Nephron (organoid): Measurements from ENCODE around the gene RNF224.
A peak's percentile ranks its signal among the peaks of the same experiment; 100 is the strongest.

Experiments
- H3K27ac Mint-ChIP-seq, 3 experiments: 2 replicates each; pipeline ENCODE4 v1.8.0; 2020; ENCODE audit warnings: mixed read lengths in 3 of 3, mild to moderate bottlenecking in 2 of 3, moderate library complexity in 1 of 3
- H3K27me3 Mint-ChIP-seq: 2 replicates; pipeline ENCODE4 v1.8.0; 2021; ENCODE audit warnings: low read depth, mild to moderate bottlenecking, moderate library complexity, mixed read lengths
- H3K36me3 Mint-ChIP-seq: 2 replicates; pipeline ENCODE4 v1.8.0; 2020; ENCODE audit warnings: low read depth, mixed read lengths
- H3K4me1 Mint-ChIP-seq: 2 replicates; pipeline ENCODE4 v1.8.0; 2020; ENCODE audit warnings: mixed read lengths
- H3K4me3 Mint-ChIP-seq, 3 experiments: 2 replicates each; pipeline ENCODE4 v1.8.0; 2020; ENCODE audit warnings: mild to moderate bottlenecking in 3 of 3, mixed read lengths in 3 of 3, moderate library complexity in 2 of 3
- H3K9me3 Mint-ChIP-seq: 2 replicates; pipeline ENCODE4 v1.8.0; 2020; ENCODE audit warnings: mixed read lengths
- TF ChIP-seq, protein P1 (sequence below), 3 experiments: fragments of 200-600 bp; sonication (generic); IDR thresholded peaks; one replicate each; pipeline ENCODE4 v1.5.0; 2021; ENCODE audit warnings: antibody characterized with exemption in 3 of 3; ENCODE audit not compliant: unreplicated experiment in 3 of 3

RNF224 gene

GRCh38 chr9:137227054-137227852, at the start of gene RNF224:
Gene RNF224 (plus strand): TSS chr9:137227502. CDS start chr9:137228336, 834 bp downstream.
- TF ChIP-seq, protein P1, sequence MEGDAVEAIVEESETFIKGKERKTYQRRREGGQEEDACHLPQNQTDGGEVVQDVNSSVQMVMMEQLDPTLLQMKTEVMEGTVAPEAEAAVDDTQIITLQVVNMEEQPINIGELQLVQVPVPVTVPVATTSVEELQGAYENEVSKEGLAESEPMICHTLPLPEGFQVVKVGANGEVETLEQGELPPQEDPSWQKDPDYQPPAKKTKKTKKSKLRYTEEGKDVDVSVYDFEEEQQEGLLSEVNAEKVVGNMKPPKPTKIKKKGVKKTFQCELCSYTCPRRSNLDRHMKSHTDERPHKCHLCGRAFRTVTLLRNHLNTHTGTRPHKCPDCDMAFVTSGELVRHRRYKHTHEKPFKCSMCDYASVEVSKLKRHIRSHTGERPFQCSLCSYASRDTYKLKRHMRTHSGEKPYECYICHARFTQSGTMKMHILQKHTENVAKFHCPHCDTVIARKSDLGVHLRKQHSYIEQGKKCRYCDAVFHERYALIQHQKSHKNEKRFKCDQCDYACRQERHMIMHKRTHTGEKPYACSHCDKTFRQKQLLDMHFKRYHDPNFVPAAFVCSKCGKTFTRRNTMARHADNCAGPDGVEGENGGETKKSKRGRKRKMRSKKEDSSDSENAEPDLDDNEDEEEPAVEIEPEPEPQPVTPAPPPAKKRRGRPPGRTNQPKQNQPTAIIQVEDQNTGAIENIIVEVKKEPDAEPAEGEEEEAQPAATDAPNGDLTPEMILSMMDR (IDR thresholded peaks at IDR 0.05; ENCODE audit: unreplicated experiment in 3 of 3), result peak; percentile 85 to 89 (median 85)
- H3K9me3 Mint-ChIP-seq, result no peaks in the 10 kb centered on the region
- H3K27ac Mint-ChIP-seq, result peak within 1 kb of the TSS; percentile 41 to 65 (median 46)
- peaks cover 4% of the 10 kb centered on the region for H3K27me3 Mint-ChIP-seq
- H3K36me3 Mint-ChIP-seq, result no peaks in the 10 kb centered on the region
- peaks cover 5% of the 10 kb centered on the region for H3K4me1 Mint-ChIP-seq
- H3K4me3 Mint-ChIP-seq, result peak within 1 kb of the TSS; percentile 24 to 59 (median 44)

- Mint-ChIP-seq H3K36me3 (peaks cover 18% of the 10 kb centered on the region), H3K4me3 (no peak overlapping the region), H3K27me3 (peaks cover 15% of the 10 kb centered on the region), H3K4me1 (no peaks in the 10 kb centered on the region), H3K9me3 (no peaks in the 10 kb centered on the region), H3K27ac (no peak overlapping the region)
- TF ChIP-seq, protein P1 (IDR thresholded peaks at IDR 0.05; ENCODE audit: unreplicated experiment in 3 of 3), result no peak
These were observed 48.9 kb upstream of the RNF224 start for GRCh38 chr9:137178201-137178938.

DNA sequence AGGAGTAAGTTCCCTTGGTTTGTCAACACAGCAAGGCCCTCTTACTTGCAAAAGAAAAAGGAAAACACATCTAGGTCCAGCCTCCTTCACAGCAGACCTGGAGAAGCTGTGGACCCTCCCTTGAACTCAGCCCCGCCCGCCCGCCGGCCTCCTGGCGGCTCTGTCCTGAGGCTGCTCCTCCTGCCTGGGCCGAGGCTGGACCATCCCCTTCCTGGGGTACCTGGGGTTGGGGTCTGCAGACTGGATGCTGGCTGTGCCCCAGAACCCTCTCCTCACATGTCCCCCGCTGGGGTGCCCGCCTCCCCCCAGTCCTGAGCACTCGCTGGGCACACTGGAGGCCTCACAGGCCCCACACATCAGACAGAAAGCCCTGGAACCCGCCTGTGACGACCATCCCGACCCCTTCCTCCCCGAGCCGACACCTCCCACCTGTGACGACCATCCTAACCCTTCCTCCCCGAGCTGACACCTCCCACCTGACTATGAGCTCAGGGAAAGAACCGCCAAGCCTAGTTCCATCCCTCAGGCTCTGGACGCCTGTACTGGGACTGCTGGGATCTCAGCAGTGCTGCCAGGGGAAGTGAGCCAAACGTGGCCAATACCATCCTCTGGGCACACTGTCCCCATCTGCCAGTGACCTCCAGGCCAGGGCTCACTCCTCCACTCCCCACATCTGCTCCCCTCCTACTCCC, 48.2 kb upstream of the RNF224 start:
- Mint-ChIP-seq H3K9me3 (no peaks in the 10 kb centered on the region), H3K27me3 (peaks cover 11% of the 10 kb centered on the region), H3K4me1 (no peaks in the 10 kb centered on the region), H3K4me3 (no peak overlapping the region), H3K27ac (no peak overlapping the region), H3K36me3 (peaks cover 19% of the 10 kb centered on the region)
- TF ChIP-seq, protein P1 (IDR thresholded peaks at IDR 0.05; ENCODE audit: unreplicated experiment in 3 of 3), result no peak

- Mint-ChIP-seq H3K27ac (no peak overlapping the region), H3K4me3 (no peak overlapping the region), H3K27me3 (peaks cover 11% of the 10 kb centered on the region), H3K9me3 (no peaks in the 10 kb centered on the region), H3K36me3 (peaks cover 24% of the 10 kb centered on the region), H3K4me1 (no peaks in the 10 kb centered on the region)
- TF ChIP-seq, protein P1 (IDR thresholded peaks at IDR 0.05; ENCODE audit: unreplicated experiment in 3 of 3), result no peak
These were observed 47.5 kb upstream of the RNF224 start for GRCh38 chr9:137179761-137180160.

- no peak overlapping the region for H3K4me3 Mint-ChIP-seq
- H3K9me3 Mint-ChIP-seq, result no peaks in the 10 kb centered on the region
- H3K4me1 Mint-ChIP-seq, result no peaks in the 10 kb centered on the region
- H3K27me3 Mint-ChIP-seq, result peaks cover 7% of the 10 kb centered on the region
- TF ChIP-seq, protein P1 (IDR thresholded peaks at IDR 0.05; ENCODE audit: unreplicated experiment in 3 of 3), result no peak
- H3K27ac Mint-ChIP-seq, result no peak overlapping the region
- peaks cover 24% of the 10 kb centered on the region for H3K36me3 Mint-ChIP-seq
These were observed 46.8 kb upstream of the RNF224 start for GRCh38 chr9:137180491-137180890.
